ENCODE measurements around the gene TCHP. TPM values are rescaled to one million over a fixed set of nuclear protein-coding genes. Genes with fewer than 3 reads are reported as not detected.

Gene TCHP
- total and polyA plus RNA-seq, 2 experiments from 2014 or later: 3.1 to 6.2 TPM

GRCh38 chr12:109962398-109962797 is 62.3 kb downstream of the TCHP start:
- H3K79me2 ChIP-seq (replicated peaks; ENCODE audit: insufficient read depth): no peaks in the 10 kb centered on the region
- no peak overlapping the region for H3K4me3 ChIP-seq
- H3K27me3 Mint-ChIP-seq (ENCODE audit: insufficient read depth, low read depth, poor library complexity): peaks cover 2% of the 10 kb centered on the region
- H3K4me2 ChIP-seq: no peak overlapping the region
- TF ChIP-seq EZH2phosphoT487 (IDR thresholded peaks at IDR 0.05; ENCODE audit: unreplicated experiment): no peak
- TF ChIP-seq ZNF331 (CRISPR knock-in tag; IDR thresholded peaks at IDR 0.05; ENCODE audit: low read depth): no peak
- no peak for TF ChIP-seq REST (IDR thresholded peaks at IDR 0.05; ENCODE audit: unreplicated experiment)
- TF ChIP-seq ETS1 (IDR thresholded peaks at IDR 0.05): no peak
- no peak for TF ChIP-seq CREB1 (CRISPR knock-in tag; IDR thresholded peaks at IDR 0.05; ENCODE audit: low read depth)
- TF ChIP-seq POLR2AphosphoS5 (IDR thresholded peaks at IDR 0.05; ENCODE audit: low read depth): no peak
- TF ChIP-seq CTCF (conservative IDR thresholded peaks at IDR 0.05; ENCODE audit: low read depth in 2 of 2): no peak
- TF ChIP-seq STAT1 (IDR thresholded peaks at IDR 0.05; ENCODE audit: unreplicated experiment): no peak
- TF ChIP-seq JUNB (IDR thresholded peaks at IDR 0.05; ENCODE audit: unreplicated experiment): no peak
- TF ChIP-seq EZH2 (IDR thresholded peaks at IDR 0.05; ENCODE audit: low read depth, unreplicated experiment): no peak
- no peak for TF ChIP-seq ZNF114 (CRISPR knock-in tag; IDR thresholded peaks at IDR 0.05)
- no peak for TF ChIP-seq NANOG (IDR thresholded peaks at IDR 0.05; ENCODE audit: borderline replicate concordance)
- no peaks in the 10 kb centered on the region; the same call in 2 of the 3 replicates for H3K4me1 Mint-ChIP-seq
- no peak for DNase-seq (ENCODE audit: low spot score)
- H3K36me3 Mint-ChIP-seq (ENCODE audit: low read depth): peaks cover 16% of the 10 kb centered on the region
- H2AFZ ChIP-seq: no peak overlapping the region
- H3K4me3 Mint-ChIP-seq: no peak overlapping the region
- no peaks in the 10 kb centered on the region for H3K9me3 Mint-ChIP-seq
- H3K36me3 ChIP-seq (ENCODE audit: insufficient read depth): no peaks in the 10 kb centered on the region; the same call in 1 of the 2 replicates
- H3K27ac Mint-ChIP-seq: peak overlapping the region; percentile 44; the same call in 1 of the 2 replicates
- peak; percentile 38 for ATAC-seq
- no peaks in the 10 kb centered on the region for H3F3A ChIP-seq (replicated peaks; ENCODE audit: low read depth)
- no peaks in the 10 kb centered on the region for H4K20me1 ChIP-seq (replicated peaks; ENCODE audit: insufficient read depth)
- H3K9me2 ChIP-seq (ENCODE audit: insufficient read depth): no peaks in the 10 kb centered on the region
- H3K4me1 ChIP-seq (ENCODE audit: insufficient read depth): no peaks in the 10 kb centered on the region
- no peak overlapping the region for H3K27ac ChIP-seq (ENCODE audit: low read depth)
- H3K27me3 ChIP-seq (ENCODE audit: insufficient read depth): no peaks in the 10 kb centered on the region
